ENCODE results near the gene CAB39.

The CAB39 gene

DNA sequence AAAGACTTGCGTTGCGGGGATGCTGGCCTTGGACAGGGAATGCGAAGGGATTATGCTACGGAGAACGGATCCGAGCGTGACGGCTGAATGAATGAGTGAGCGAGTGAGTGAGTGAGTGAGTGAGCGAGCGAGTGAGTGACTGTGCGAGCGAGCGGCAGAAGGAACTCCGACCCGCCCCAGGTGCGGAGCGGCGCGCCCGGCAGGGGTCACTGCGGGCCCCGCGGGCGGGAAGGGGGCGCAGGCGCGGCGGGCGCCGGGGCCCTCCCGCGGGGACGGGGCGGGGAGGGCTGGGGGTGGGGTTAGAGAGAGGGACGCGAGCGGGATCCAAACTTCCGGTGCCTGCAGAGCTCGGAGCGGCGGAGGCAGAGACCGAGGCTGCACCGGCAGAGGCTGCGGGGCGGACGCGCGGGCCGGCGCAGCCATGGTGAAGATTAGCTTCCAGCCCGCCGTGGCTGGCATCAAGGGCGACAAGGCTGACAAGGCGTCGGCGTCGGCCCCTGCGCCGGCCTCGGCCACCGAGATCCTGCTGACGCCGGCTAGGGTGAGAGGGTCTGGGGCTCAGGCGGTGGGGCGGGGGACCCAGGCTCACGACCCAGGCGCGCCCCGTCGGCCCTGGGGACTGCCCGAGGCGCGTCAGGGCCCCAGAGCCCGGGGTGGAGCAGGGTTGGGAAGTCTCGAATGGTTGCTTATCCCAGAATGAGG lies 152.1 kb downstream of the CAB39 start, which contains the start of gene ITM2C:
Gene ITM2C (plus strand): TSS at position 338 of the 702 bp plus-strand sequence. CDS start 84 bp downstream, at position 422.
- DNase-seq = peak; percentile 42

GRCh38 chr2:230865307-230865765 lies 152.7 kb downstream of the CAB39 start:
- no peak for DNase-seq

DNA sequence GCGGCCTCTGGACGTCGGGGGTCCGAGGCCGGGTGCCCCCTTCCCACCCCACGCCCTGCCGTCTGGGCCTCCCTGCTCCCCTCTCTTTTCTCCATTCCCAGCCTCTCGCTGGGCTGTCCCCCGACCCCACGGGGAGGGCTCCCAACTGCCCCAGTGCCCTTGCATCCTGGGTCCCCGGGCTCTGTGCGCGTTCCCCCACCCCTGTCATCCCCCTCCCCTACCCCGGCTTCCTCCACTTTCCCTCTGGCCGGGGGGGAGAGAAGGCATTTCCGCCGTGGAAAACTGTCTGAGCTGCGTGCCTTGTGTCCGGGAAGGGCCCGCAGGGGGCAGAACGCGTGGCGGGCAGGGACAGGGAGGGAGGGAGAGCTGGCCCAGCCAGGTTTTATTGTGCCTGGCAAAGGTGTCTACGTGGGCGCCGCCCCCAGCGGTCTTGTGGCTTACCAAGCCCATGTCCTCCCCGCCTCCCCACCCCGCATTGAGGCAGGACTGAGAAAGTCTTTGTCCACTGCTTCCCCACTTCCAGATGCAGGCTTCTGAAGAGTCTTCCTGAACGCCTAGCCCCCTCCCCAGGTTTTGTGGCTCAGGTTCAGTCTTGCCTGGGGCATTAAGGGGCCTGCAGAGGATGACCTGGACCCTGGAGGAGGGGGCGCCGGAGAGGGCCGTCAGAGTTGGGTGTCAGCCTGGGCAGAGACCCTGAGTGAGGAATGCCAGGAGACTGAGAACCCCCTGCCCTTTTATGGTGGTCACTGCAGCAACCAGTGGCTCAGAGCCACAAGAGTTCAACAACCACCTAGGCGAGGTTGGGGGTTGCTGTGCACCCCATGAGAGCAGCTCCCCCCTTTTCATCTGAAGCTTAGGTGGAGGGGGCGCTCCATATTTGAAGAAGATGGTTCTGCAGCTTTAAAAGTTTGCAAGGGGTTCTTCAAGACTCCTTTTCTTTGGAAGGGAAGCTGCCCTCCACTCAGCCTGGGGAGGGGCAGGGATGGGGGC lies 153.4 kb downstream of the CAB39 start:
- no peak for DNase-seq

DNA sequence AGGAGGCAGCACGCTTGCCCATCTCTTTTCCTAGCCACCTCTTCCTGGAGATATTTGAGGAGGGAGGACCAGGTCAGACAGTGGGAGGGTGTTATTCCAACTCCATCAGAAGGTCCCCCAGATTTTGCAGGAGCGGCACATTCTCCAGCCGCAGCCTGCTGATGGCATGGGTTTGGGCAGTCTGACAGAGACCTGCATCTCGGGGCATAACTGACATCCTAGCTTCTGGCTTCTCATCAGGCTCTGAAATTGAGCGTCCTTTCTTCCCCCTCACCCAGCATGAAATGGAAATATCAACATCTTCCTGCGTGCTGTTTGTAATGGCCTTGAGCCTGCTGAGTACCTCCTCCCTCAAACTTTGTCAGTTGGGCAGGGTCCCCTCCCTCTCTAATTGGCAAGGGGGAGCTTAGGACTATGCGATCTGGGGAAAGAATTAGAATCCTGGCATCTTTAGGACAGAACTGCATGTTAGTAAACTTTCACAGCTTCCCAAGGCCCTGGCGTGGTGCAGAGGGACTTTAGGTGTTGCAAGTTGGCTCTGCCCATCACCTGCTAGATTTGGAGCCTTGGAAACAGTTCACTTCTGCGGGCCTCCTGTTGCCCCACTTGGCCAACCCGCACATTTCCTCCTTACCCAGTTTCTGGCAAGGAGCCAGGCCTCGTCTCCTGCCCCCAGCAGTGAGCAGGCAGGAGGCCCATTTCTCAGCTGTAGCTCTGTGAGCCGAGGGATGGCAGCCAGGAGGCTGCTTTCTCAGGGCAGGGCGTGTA lies 154.3 kb downstream of the CAB39 start:
- DNase-seq = no peak

GRCh38 chr2:230868161-230868946 lies 155.7 kb downstream of the CAB39 start:
- no peak for DNase-seq

DNA sequence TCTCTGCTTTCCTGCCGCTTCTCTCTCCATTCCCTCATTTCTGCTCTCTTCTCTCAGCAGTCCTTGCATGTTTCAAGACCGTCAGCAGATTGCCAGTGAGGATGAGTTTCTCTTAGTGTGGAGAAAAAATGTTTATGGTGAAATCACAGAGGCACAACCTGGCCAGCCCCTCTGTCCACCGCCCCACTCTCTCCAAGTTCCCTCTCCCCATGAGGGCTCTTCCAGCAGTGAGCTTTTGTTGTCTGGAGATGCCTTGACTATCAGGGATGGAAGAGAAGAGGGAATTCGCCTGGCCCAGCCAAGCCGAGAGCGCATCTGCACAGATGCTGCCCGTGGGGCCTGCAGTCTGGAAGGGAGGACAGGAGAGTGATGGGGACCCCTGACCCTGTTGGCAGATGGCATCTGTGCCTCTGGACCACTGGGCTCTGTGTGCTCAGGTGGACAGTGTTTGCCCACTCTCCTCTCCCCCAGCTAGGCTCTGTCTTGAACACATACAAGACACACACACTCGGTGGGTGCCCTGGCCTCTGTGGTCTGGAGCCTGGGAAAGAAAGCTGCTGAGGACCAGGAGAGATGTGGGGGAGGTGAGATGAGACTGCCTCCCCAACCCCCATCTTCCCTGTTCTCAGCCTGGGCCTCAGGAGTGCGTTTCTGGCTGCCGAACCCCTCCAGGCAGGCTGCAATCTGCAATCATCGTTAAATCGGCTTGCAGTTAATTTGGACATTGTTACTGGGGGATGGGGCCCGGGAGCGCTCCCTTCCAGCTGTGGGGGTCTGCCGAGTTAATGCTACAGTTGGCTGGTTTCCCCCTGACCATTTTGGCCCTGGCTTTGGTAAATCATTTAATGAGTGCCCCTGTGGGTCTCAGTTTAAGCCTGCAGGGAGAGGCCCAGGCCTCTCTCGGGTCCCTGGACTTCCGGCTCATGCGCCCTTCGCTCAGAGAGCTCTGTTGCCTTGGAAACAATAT lies 156.6 kb downstream of the CAB39 start:
- DNase-seq = no peak

GRCh38 chr2:230869914-230870543 lies 157.4 kb downstream of the CAB39 start:
- no peak for DNase-seq
